Sigmoid colon (tissue), 7 donors: ENCODE measurements around the gene ZFP36. TPM values are rescaled to one million over a fixed set of nuclear protein-coding genes. Genes with fewer than 3 reads are reported as not detected.
"Not testable (repeated sequence)": the region's sequence is repeated elsewhere in the genome, so short reads cannot be mapped to it uniquely, and the experiment has no call there.

ENCODE experiments used
- DNase-seq: peaks from one replicate; pipeline ENCODE4 v3.0.0-alpha.2; 2019
- H3K27ac ChIP-seq, 4 donors: fragments of 200-600 bp; sonication (generic); one replicate each; pipeline ENCODE4 v1.5.1; 2016 to 2019; ENCODE audit warnings: mild to moderate bottlenecking in 1 of 4
- H3K27me3 ChIP-seq, 3 donors: fragments of 200-600 bp; sonication (generic); one replicate each; pipeline ENCODE4 v1.5.1; 2019; ENCODE audit warnings: mild to moderate bottlenecking in 1 of 3
- H3K36me3 ChIP-seq, 4 donors: fragments of 200-600 bp; sonication (generic); one replicate each; pipeline ENCODE4 v1.5.1; 2016 to 2019
- H3K4me1 ChIP-seq, 4 donors: fragments of 200-600 bp; sonication (generic); one replicate each; pipeline ENCODE4 v1.5.1; 2017 to 2019
- H3K4me3 ChIP-seq, 4 donors: fragments of 200-600 bp; sonication (generic); one replicate each; pipeline ENCODE4 v1.5.1; 2017 to 2019; ENCODE audit warnings: mild to moderate bottlenecking in 2 of 4, moderate library complexity in 1 of 4
- H3K9me3 ChIP-seq, 4 donors: fragments of 200-600 bp in 3 of 4; sonication (generic) in 3 of 4; one replicate each; pipeline versions ENCODE4 v1.5.1 to v1.6.1; 2013 to 2019
- CTCF ChIP-seq, 4 experiments: fragments of 450-650 bp in 3 of 4; fragments of 200-600 bp in 1 of 4; IDR thresholded peaks; one replicate each; pipeline ENCODE4 v1.5.1; 2016 to 2019; ENCODE audit warnings: antibody characterized with exemption in 4 of 4, mild to moderate bottlenecking in 3 of 4, moderate library complexity in 2 of 4
- EP300 ChIP-seq, 4 donors: sonication (generic); formaldehyde crosslinking; IDR thresholded peaks; one replicate each; pipeline ENCODE4 v1.6.1; 2017; ENCODE audit warnings: antibody characterized with exemption in 4 of 4
- POLR2A ChIP-seq, 2 donors: fragments of 450-650 bp; IDR thresholded peaks; one replicate each; pipeline ENCODE4 v1.6.1; 2016; ENCODE audit warnings: antibody characterized with exemption in 2 of 2, mild to moderate bottlenecking in 2 of 2, moderate library complexity in 2 of 2
- POLR2AphosphoS5 ChIP-seq, 4 donors: sonication (generic); formaldehyde crosslinking; IDR thresholded peaks; one replicate each; pipeline ENCODE4 v1.6.1; 2017; ENCODE audit warnings: antibody characterized with exemption in 4 of 4
- WGBS, 2 donors: extraction: QIAGEN DNeasy Blood & Tissue Kit; methylation state at CpG; one replicate each; pipeline ENCODE4 v1.1.7; 2013; 5-methylcytosine and 5-hydroxymethylcytosine counted together
- intact Hi-C: fragments of 100-400 bp; cut with DNase I; formaldehyde crosslinking; loops from one replicate; pipeline ENCODE4 v1.15.1; 2023
- polyA plus RNA-seq, 3 donors: library from polyadenylated mRNA; stranded (reverse); fragments of 200-250 nt; gene quantifications; one replicate each; pipeline ENCODE4 v1.2.3, GENCODE V29; 2013
- total RNA-seq, 4 donors: library from RNA; depleted of rRNA; stranded (reverse); fragments of >200 nt; gene quantifications; one replicate each; pipeline ENCODE4 v1.1.0, GENCODE V29; 2016
- donor health status: healthy with polysubstance abuse.
- donor health status: Bipolar disorder and iron deficiency.
- donor health status: healthy.

The ZFP36 gene
- total and polyA plus RNA-seq, 7 donors: 78.1 to 320 (median 207) TPM

GRCh38 chr19:39445196-39446111 is 38.8 kb downstream of the ZFP36 start, which contains the start of gene SUPT5H:
TSS of gene SUPT5H (plus strand) at chr19:39445582. CDS start at chr19:39445891, 309 bp downstream.
- Histone ChIP-seq H3K4me1 (peaks cover 0 to 41% (median 37%) of the 10 kb centered on the region in 4 donors), H3K36me3 (peaks cover 0 to 5% (median 0%) of the 10 kb centered on the region in 4 donors), H3K4me3 (peak within 1 kb of the TSS; percentile 60 to 96 (median 95)), H3K27me3 (no peaks in the 10 kb centered on the region), H3K27ac (peak within 1 kb of the TSS; percentile 91 to 95 (median 94)), H3K9me3 (no peaks in the 10 kb centered on the region)
- 0% methylated on average over 68 of the region's 68 CpGs for WGBS, 2 donors
- intact Hi-C loops: loop anchor here (1.0 to 5.0 kb wide), 5 partner anchors 9 to 103 kb away; partner anchors contain the start of genes MED29, PAF1, SAMD4B and TIMM50
- TF ChIP-seq EP300 (IDR thresholded peaks at IDR 0.05) (peak in 2 of 4 donors; percentile 14 to 17), POLR2A (IDR thresholded peaks at IDR 0.05) (peak; percentile 95 to 96), CTCF (IDR thresholded peaks at IDR 0.05) (no peak), POLR2AphosphoS5 (IDR thresholded peaks at IDR 0.05) (peak; percentile 98 to 99 (median 99))
- DNase-seq: peak; percentile 99

GRCh38 chr19:39446365-39447084 is 39.9 kb downstream of the ZFP36 start:
- Histone ChIP-seq H3K4me3 (peak overlapping the region; percentile 60 to 96 (median 95)), H3K9me3 (no peaks in the 10 kb centered on the region), H3K27ac (peak overlapping the region in 3 of 4 donors; percentile 91 to 94 (median 93)), H3K4me1 (peaks cover 0 to 41% (median 34%) of the 10 kb centered on the region in 4 donors), H3K27me3 (no peaks in the 10 kb centered on the region), H3K36me3 (peaks cover 0 to 5% (median 0%) of the 10 kb centered on the region in 4 donors)
- no peak for TF ChIP-seq POLR2AphosphoS5 (IDR thresholded peaks at IDR 0.05)
- TF ChIP-seq POLR2A (IDR thresholded peaks at IDR 0.05): no peak
- no peak for TF ChIP-seq EP300 (IDR thresholded peaks at IDR 0.05)
- TF ChIP-seq CTCF (IDR thresholded peaks at IDR 0.05): no peak
- intact Hi-C loops: loop anchor here (5.0 kb wide), 1 partner anchor 104 kb away; the partner anchor contains the start of gene SAMD4B
- WGBS, 2 donors: 82 to 84% methylated on average over 16 of the region's 16 CpGs
- no peak for DNase-seq

- Histone ChIP-seq H3K4me3 (no peak overlapping the region), H3K27me3 (no peaks in the 10 kb centered on the region), H3K4me1 (peaks cover 0 to 41% (median 34%) of the 10 kb centered on the region in 4 donors), H3K36me3 (peaks cover 0 to 14% (median 4%) of the 10 kb centered on the region in 4 donors), H3K9me3 (no peaks in the 10 kb centered on the region), H3K27ac (no peak overlapping the region)
- intact Hi-C loops: loop anchor here (5.0 kb wide), 1 partner anchor 106 kb away; the partner anchor contains the start of gene SAMD4B
- DNase-seq: no peak
- WGBS, 2 donors: 55 to 73% methylated on average over 3 of the region's 3 CpGs
- TF ChIP-seq POLR2AphosphoS5 (IDR thresholded peaks at IDR 0.05): no peak
- TF ChIP-seq CTCF (IDR thresholded peaks at IDR 0.05): no peak
- TF ChIP-seq EP300 (IDR thresholded peaks at IDR 0.05): no peak
- TF ChIP-seq POLR2A (IDR thresholded peaks at IDR 0.05): no peak
Measured at GRCh38 chr19:39448271-39448670, 41.6 kb downstream of the ZFP36 start.

- H3K27me3 ChIP-seq: no peaks in the 10 kb centered on the region
- H3K27ac ChIP-seq: no peak overlapping the region
- peaks cover 0 to 24% (median 12%) of the 10 kb centered on the region in 4 donors for H3K36me3 ChIP-seq
- TF ChIP-seq POLR2A (IDR thresholded peaks at IDR 0.05) (no peak), POLR2AphosphoS5 (IDR thresholded peaks at IDR 0.05) (no peak), CTCF (IDR thresholded peaks at IDR 0.05) (no peak), EP300 (IDR thresholded peaks at IDR 0.05) (no peak)
- no peaks in the 10 kb centered on the region for H3K9me3 ChIP-seq
- intact Hi-C loops: loop anchor here (5.0 kb wide), 1 partner anchor 107 kb away; the partner anchor contains the start of gene SAMD4B
- no peak overlapping the region for H3K4me3 ChIP-seq
- 75 to 82% methylated on average over 8 of the region's 8 CpGs for WGBS, 2 donors
- no peak for DNase-seq
- H3K4me1 ChIP-seq: peaks cover 0 to 37% (median 31%) of the 10 kb centered on the region in 4 donors
Measured at GRCh38 chr19:39449116-39449797, 42.6 kb downstream of the ZFP36 start.

- H3K9me3 ChIP-seq, DNase-seq, H3K27me3 ChIP-seq, intact Hi-C loops, H3K27ac ChIP-seq, H3K4me3 ChIP-seq: not testable (repeated sequence)
- Histone ChIP-seq H3K36me3 (peaks cover 0 to 37% (median 20%) of the 10 kb centered on the region in 4 donors), H3K4me1 (peaks cover 0 to 26% (median 23%) of the 10 kb centered on the region in 4 donors)
- 94 to 96% methylated on average over 8 of the region's 8 CpGs for WGBS, 2 donors
Measured at GRCh38 chr19:39451257-39451656, 44.6 kb downstream of the ZFP36 start.
